Measurements from ENCODE around the gene TBR1. TPM values are rescaled to one million over a fixed set of nuclear protein-coding genes. Genes with fewer than 3 reads are reported as not detected.

The TBR1 gene
- under 1 TPM in 1 of 2 experiments, not detected in 1; 0.04 TPM for total RNA-seq

DNA sequence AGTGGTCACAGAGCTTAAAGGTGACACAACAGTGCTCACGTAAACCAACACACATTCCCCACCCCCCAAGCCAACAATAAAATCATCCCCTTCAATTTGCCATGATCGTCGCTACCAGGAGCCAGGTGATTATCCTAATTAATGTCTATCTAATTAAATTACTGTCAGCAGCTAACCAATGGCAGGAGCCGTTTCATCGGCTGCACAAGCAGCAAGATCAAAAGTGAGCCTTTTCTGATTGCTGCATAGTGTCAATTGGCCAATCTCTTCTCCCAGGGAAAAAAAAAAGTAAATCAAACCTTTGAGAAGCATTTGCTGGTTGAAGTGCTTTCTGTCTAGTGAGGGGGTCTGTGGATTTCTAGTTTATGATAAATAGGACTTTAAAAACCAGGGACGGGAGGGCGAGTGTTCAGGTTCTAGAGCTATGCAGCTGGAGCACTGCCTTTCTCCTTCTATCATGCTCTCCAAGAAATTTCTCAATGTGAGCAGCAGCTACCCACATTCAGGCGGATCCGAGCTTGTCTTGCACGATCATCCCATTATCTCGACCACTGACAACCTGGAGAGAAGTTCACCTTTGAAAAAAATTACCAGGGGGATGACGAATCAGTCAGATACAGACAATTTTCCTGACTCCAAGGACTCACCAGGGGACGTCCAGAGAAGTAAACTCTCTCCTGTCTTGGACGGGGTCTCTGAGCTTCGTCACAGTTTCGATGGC is at the start of gene TBR1:
Gene TBR1, plus strand, starts transcription at position 311 of the 721 bp plus-strand sequence. Its CDS starts 114 bp downstream, at position 425.
- Mint-ChIP-seq H3K27me3 (peaks cover 63% of the 10 kb centered on the region), H3K4me3 (peak within 1 kb of the TSS; percentile 52), H3K36me3 (ENCODE audit: low read depth) (peaks cover 6% of the 10 kb centered on the region), H3K27ac (no peak within 1 kb of the TSS), H3K4me1 (peaks cover 43% of the 10 kb centered on the region), H3K9me3 (ENCODE audit: low read depth) (no peaks in the 10 kb centered on the region)
- ChIA-PET POLR2A (interaction anchor here (0.6 to 0.7 kb wide), 2 partner anchors 8 to 1572 kb away, joined by 7 to 8 read pairs; no protein-coding TSS in a partner anchor), CTCF (interaction anchor here (0.7 to 2.2 kb wide), 3 partner anchors 9 to 1300 kb away, joined by 3 to 8 read pairs (median 5); no protein-coding TSS in a partner anchor)
- ATAC-seq, result no peak
- peak; percentile 33 for DNase-seq
- intact Hi-C loops (cut with DNase I, micrococcal nuclease), result loop anchor here (1.0 to 5.0 kb wide), 3 partner anchors 8 to 109 kb away; partner anchors contain the start of gene PSMD14 (in 1 of the 2)

DNA sequence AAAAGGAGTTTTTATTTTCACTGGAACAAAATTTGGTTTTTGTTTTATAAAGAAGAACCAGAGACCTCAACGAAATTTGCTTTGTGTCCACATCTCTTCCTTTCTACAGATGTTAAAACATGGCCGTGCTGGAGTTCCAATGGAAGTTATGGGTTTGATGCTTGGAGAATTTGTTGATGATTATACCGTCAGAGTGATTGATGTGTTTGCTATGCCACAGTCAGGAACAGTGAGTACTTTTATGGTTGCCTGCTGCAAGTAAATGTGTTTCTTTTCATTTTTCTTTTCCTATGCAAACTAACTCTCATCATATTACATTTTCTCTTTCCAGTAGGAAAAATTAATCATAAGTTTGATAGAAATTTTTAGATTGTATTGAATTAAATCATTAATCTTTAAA is 48.4 kb upstream of the TBR1 start:
- Mint-ChIP-seq H3K9me3 (ENCODE audit: low read depth) (peaks cover 3% of the 10 kb centered on the region), H3K27me3 (no peaks in the 10 kb centered on the region)

DNA sequence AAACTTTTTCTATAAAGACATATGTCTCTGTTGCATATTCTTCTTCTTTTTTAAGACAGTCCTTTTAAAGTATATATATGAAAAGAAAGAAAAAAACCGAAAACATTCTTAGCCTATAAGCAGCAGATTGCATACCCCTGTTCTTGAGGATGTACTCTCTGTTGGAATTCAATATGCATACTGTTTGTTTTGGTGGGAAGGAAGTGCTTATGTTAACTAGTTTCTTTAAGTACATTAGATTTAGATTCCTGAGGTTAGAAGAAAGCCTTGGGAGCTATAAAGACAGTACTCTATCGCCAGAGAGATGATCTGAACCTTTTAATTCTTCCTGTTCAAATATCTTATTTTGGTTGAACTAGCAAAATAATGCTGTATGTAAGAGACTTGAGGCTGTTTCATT is 46.8 kb upstream of the TBR1 start:
- Mint-ChIP-seq H3K36me3 (ENCODE audit: low read depth) (peaks cover 14% of the 10 kb centered on the region), H3K27me3 (no peaks in the 10 kb centered on the region), H3K4me3 (no peak overlapping the region), H3K9me3 (ENCODE audit: low read depth) (no peaks in the 10 kb centered on the region), H3K27ac (no peak overlapping the region), H3K4me1 (no peaks in the 10 kb centered on the region)
- POLR2A ChIA-PET, result no interaction called here
- CTCF ChIA-PET, result interaction anchor here (1.3 kb wide), 2 partner anchors 10 to 13 kb away, joined by 5 read pairs; no protein-coding TSS in a partner anchor
- ATAC-seq (no peak), DNase-seq (no peak)
- intact Hi-C loops (cut with DNase I, micrococcal nuclease), result no loop called here

More for the DNA sequence above, 48.4 kb upstream of the TBR1 start:
- Mint-ChIP-seq H3K4me1 (no peaks in the 10 kb centered on the region), H3K4me3 (no peak overlapping the region), H3K27ac (no peak overlapping the region), H3K36me3 (ENCODE audit: low read depth) (peaks cover 23% of the 10 kb centered on the region)
- ATAC-seq (no peak), DNase-seq (no peak)
- intact Hi-C loops (cut with DNase I, micrococcal nuclease), result no loop called here
- ChIA-PET POLR2A (no interaction called here), CTCF (interaction anchor here (0.6 kb wide), 1 partner anchor 137 kb away, joined by 3 read pairs; no protein-coding TSS in a partner anchor)

DNA sequence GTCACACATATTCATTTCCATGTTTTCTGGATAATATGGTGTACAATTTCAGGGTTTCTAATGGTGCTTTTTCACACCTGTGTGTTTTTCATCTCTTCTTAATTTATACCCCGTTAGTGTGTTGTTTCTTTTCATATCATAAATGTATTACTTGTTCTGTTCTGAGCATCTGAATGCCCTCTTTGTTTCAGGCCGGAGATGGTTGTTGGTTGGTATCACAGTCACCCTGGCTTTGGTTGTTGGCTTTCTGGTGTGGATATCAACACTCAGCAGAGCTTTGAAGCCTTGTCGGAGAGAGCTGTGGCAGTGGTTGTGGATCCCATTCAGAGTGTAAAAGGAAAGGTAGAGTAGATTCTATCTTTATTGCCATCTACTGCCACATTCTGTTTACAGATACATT is 45.1 kb upstream of the TBR1 start:
- Mint-ChIP-seq H3K9me3 (ENCODE audit: low read depth) (no peaks in the 10 kb centered on the region), H3K4me1 (no peaks in the 10 kb centered on the region), H3K27me3 (no peaks in the 10 kb centered on the region), H3K27ac (no peak overlapping the region), H3K4me3 (no peak overlapping the region), H3K36me3 (ENCODE audit: low read depth) (peaks cover 14% of the 10 kb centered on the region)
- POLR2A ChIA-PET, result no interaction called here
- ATAC-seq, result no peak
- CTCF ChIA-PET, result interaction anchor here (1.3 to 1.9 kb wide), 2 partner anchors 10 to 11 kb away, joined by 5 read pairs; no protein-coding TSS in a partner anchor
- no peak for DNase-seq
- intact Hi-C loops (cut with DNase I, micrococcal nuclease), result no loop called here

DNA sequence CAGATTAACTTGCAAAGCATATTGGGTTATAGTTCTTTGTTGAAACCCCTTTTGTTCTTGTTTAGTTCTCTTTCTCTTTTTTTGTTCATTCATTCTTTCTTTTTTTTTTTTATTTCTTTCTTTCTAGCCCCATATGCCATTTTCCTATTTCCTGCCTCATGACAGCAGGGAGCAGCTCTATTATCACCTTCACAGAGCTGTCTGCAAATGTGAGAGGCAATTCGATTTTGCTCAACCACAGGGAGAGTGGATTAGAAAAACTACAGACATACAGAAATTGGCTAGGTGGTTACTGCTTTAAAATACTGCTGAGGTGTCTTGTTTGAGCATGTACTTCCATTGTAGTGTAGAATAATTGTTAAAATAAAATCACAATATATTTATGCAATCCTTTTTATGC is 44.2 kb upstream of the TBR1 start:
- CTCF ChIA-PET, result interaction anchor here (1.5 to 1.9 kb wide), 2 partner anchors 9 to 59 kb away, joined by 3 to 5 read pairs; no protein-coding TSS in a partner anchor
- POLR2A ChIA-PET, result no interaction called here
- intact Hi-C loops (cut with DNase I, micrococcal nuclease), result no loop called here

DNA sequence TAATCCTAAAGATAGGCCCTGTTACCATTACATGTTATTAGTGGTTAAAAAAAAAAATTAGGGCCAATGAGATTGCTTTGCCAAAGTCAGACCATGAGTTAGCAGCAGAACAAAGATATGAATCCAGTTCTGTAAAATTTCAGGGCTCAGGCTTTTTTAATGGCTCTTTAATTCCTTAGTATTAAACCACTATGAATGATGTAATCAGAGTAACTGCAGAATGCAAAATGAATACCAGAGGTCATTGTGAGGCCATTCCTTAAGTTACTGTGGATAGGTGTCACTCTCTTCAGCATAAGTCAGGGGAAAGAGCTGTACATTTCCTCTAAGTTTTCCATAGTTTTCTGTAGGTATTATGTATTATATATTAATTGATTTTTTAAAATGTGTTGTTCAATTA is 42.2 kb upstream of the TBR1 start:
- no peak for DNase-seq
- ChIA-PET POLR2A (no interaction called here), CTCF (no interaction called here)
- Mint-ChIP-seq H3K4me3 (no peak overlapping the region), H3K9me3 (ENCODE audit: low read depth) (no peaks in the 10 kb centered on the region), H3K4me1 (no peaks in the 10 kb centered on the region), H3K27me3 (no peaks in the 10 kb centered on the region), H3K36me3 (ENCODE audit: low read depth) (peaks cover 16% of the 10 kb centered on the region), H3K27ac (no peak overlapping the region)
- no peak for ATAC-seq
- intact Hi-C loops (cut with DNase I, micrococcal nuclease), result no loop called here

More for the DNA sequence above, 44.2 kb upstream of the TBR1 start:
- DNase-seq, result no peak
- Mint-ChIP-seq H3K9me3 (ENCODE audit: low read depth) (no peaks in the 10 kb centered on the region), H3K4me3 (no peak overlapping the region), H3K27ac (no peak overlapping the region), H3K36me3 (ENCODE audit: low read depth) (peaks cover 17% of the 10 kb centered on the region), H3K27me3 (no peaks in the 10 kb centered on the region), H3K4me1 (no peaks in the 10 kb centered on the region)
- no peak for ATAC-seq

DNA sequence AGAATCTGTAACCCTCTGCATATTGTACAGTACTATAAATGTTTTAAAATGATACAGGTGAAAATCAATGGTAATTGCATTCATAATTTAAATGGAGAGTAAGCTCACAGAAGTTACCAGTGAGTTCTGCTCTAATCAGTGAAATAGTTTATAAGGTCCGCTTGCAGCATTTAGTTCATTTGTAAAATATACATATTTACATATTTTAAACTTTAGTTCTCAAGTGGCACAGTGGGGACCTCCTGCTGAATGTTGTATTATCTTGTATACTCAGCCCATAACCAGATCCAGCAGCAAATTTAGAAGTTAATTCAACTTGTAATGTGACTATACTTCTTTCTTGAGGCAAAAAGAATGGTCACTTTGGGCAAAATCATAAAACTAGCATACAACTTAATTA is 41.7 kb upstream of the TBR1 start:
- peaks cover 16% of the 10 kb centered on the region for H3K36me3 Mint-ChIP-seq (ENCODE audit: low read depth)
- POLR2A ChIA-PET, result no interaction called here
- no peak overlapping the region for H3K27ac Mint-ChIP-seq
- H3K4me1 Mint-ChIP-seq, result no peaks in the 10 kb centered on the region
- ATAC-seq (no peak), DNase-seq (no peak)
- CTCF ChIA-PET, result no interaction called here
- H3K4me3 Mint-ChIP-seq, result no peak overlapping the region
- intact Hi-C loops (cut with DNase I, micrococcal nuclease), result no loop called here
- H3K27me3 Mint-ChIP-seq, result no peaks in the 10 kb centered on the region
- no peaks in the 10 kb centered on the region for H3K9me3 Mint-ChIP-seq (ENCODE audit: low read depth)

DNA sequence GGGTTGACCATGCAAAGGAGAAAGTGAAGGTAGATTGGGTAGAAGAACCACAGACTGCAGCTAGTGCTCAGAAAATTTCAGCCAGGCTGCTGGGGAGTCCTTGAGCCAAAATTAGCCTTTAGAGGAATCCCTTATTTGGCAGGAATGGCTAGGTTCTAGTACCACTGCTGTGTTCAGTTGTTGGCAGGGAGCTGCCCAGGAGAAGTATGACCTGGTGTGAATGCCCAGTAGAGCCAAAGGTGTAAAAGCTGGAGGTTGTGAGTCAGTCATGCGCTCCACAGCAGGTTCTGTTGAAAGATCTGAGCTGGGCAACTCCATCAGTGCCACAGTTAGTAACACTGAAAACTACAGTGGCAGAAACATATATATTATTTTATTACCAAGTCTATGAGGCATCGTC is 36.4 kb upstream of the TBR1 start:
- no peak overlapping the region for H3K27ac Mint-ChIP-seq
- ChIA-PET CTCF (interaction anchor here (1.4 to 1.8 kb wide), 2 partner anchors 8 to 10 kb away, joined by 4 to 5 read pairs; no protein-coding TSS in a partner anchor), POLR2A (no interaction called here)
- H3K27me3 Mint-ChIP-seq, result no peaks in the 10 kb centered on the region
- H3K4me3 Mint-ChIP-seq, result no peak overlapping the region
- ATAC-seq, result no peak
- H3K36me3 Mint-ChIP-seq (ENCODE audit: low read depth), result peaks cover 15% of the 10 kb centered on the region
- peaks cover 5% of the 10 kb centered on the region for H3K4me1 Mint-ChIP-seq
- intact Hi-C loops (cut with DNase I, micrococcal nuclease), result no loop called here
- no peaks in the 10 kb centered on the region for H3K9me3 Mint-ChIP-seq (ENCODE audit: low read depth)
- no peak for DNase-seq

DNA sequence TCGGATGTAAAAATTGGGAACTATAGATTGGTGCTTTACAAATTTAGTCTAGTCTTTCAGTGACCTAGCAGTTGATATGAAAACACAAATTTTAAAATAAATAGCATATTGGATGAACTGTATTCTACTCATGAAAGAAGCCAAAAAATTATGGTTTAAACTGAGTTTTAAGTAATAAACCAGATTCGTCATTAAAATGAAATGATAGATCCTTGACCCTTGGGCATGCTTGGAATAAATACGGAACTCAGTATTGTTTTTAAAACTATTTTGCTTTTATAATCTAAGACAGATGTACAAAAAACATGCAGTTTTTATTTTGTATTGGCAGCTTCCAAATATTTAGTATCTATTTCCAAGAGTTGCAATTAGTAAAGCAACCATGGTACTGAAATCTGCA is 34.6 kb upstream of the TBR1 start:
- Mint-ChIP-seq H3K4me3 (no peak overlapping the region), H3K27ac (no peak overlapping the region), H3K36me3 (ENCODE audit: low read depth) (peaks cover 18% of the 10 kb centered on the region), H3K27me3 (no peaks in the 10 kb centered on the region), H3K4me1 (peaks cover 9% of the 10 kb centered on the region), H3K9me3 (ENCODE audit: low read depth) (no peaks in the 10 kb centered on the region)
- DNase-seq (no peak), ATAC-seq (no peak)
- POLR2A ChIA-PET, result no interaction called here
- intact Hi-C loops (cut with DNase I, micrococcal nuclease), result no loop called here
- CTCF ChIA-PET, result interaction anchor here (1.2 to 1.6 kb wide), 2 partner anchors 10 to 11 kb away, joined by 5 read pairs; no protein-coding TSS in a partner anchor

DNA sequence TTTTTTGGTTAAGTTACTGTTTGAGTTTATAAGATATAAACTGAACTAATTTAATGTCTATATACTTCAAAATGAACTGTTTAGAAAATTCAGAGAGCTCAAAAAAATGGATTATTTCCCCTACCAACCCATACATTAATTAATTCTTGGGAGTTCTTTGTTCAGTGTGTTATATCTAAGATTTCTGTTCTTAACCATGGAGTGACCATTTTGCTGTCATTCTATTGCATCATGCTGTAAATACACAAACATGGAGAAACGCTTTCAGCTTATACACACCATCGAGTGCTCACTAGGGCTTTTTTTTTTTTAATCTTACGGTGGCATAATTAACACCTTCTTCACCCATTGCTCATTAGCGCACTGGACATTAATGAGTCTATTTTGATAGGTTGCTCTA is 33.4 kb upstream of the TBR1 start:
- DNase-seq (no peak), ATAC-seq (no peak)
- ChIA-PET CTCF (interaction anchor here (1.6 kb wide), 1 partner anchor 13 kb away, joined by 5 read pairs; no protein-coding TSS in a partner anchor), POLR2A (no interaction called here)
- intact Hi-C loops (cut with DNase I, micrococcal nuclease), result no loop called here
- Mint-ChIP-seq H3K36me3 (ENCODE audit: low read depth) (peaks cover 21% of the 10 kb centered on the region), H3K27ac (no peak overlapping the region), H3K9me3 (ENCODE audit: low read depth) (no peaks in the 10 kb centered on the region), H3K4me1 (peaks cover 9% of the 10 kb centered on the region), H3K4me3 (no peak overlapping the region), H3K27me3 (no peaks in the 10 kb centered on the region)

DNA sequence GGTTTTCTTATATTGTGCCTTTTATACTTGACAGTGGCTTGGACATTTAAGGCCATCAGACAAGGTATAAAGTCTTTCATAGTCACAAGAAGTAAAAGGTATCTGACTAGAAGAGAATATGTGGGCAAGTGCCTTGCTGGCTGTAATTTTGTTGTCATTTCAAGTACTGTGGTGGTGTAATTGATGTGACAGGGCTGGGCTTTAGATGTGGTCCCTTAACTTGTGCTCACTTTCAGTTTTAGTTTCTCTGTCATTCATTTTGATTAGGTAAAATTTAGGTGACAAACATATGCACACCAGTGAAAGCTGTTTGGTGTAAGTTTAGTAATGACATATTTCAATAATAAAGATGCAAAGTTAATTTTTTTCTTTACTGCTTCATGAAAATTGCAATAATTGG is 31.2 kb upstream of the TBR1 start:
- no peaks in the 10 kb centered on the region for H3K27me3 Mint-ChIP-seq
- H3K27ac Mint-ChIP-seq, result no peak overlapping the region
- no peak overlapping the region for H3K4me3 Mint-ChIP-seq
- peaks cover 19% of the 10 kb centered on the region for H3K36me3 Mint-ChIP-seq (ENCODE audit: low read depth)
- DNase-seq (peak; percentile 19), ATAC-seq (peak; percentile 88)
- no peaks in the 10 kb centered on the region for H3K9me3 Mint-ChIP-seq (ENCODE audit: low read depth)
- ChIA-PET POLR2A (no interaction called here), CTCF (no interaction called here)
- peaks cover 9% of the 10 kb centered on the region for H3K4me1 Mint-ChIP-seq
- intact Hi-C loops (cut with DNase I, micrococcal nuclease), result no loop called here

DNA sequence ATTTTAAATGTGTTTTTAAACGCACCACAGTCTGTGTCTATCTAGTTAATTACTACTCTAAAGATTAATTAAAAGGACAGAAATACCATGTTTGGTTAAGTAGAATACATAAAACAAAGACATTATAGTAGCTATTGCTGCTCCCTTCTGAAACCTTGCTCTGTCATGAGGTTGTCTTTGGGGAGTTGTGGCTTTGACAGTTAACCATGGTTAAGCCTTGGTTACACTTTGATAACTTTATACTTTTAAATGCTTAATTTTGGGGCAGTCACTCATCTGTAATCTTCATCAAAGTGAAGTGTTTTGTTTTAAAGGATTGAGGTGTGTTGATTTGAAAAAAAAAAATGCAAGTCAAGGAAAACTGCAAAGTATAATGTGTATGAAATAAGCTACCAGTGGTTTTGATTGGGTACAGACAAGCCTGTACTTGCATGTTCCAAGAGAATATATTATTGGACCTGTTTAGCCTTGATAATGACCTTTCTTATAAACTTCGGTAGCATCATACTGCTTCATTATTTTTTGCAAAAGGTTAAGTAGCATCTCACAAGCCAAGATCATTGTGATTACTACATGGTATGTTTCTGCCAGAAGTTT is 29.8 kb upstream of the TBR1 start:
- no peaks in the 10 kb centered on the region for H3K9me3 Mint-ChIP-seq (ENCODE audit: low read depth)
- peaks cover 12% of the 10 kb centered on the region for H3K4me1 Mint-ChIP-seq
- CTCF ChIA-PET, result no interaction called here
- H3K36me3 Mint-ChIP-seq (ENCODE audit: low read depth), result peaks cover 18% of the 10 kb centered on the region
- H3K4me3 Mint-ChIP-seq, result no peak overlapping the region
- POLR2A ChIA-PET, result no interaction called here
- DNase-seq (no peak), ATAC-seq (no peak)
- no peaks in the 10 kb centered on the region for H3K27me3 Mint-ChIP-seq
- intact Hi-C loops (cut with DNase I, micrococcal nuclease), result no loop called here
- no peak overlapping the region for H3K27ac Mint-ChIP-seq
